Brain microvascular endothelial cell (primary cell): ENCODE results near the gene DOCK3.
"Not testable (repeated sequence)": the region's sequence is repeated elsewhere in the genome, so short reads cannot be mapped to it uniquely, and the experiment has no call there.

Source experiments
- DNase-seq: peaks from one replicate; pipeline ENCODE4 v3.0.0-alpha.2; 2020
- H3K27ac ChIP-seq: fragments of 250-450 bp; sonication (Bioruptor Pico); 2 replicates; pipeline ENCODE4 v1.5.1; 2020; ENCODE audit warnings: mild to moderate bottlenecking, moderate library complexity
- H3K27me3 ChIP-seq: fragments of 250-450 bp; sonication (Bioruptor Pico); replicated peaks from 2 replicates; pipeline ENCODE4 v1.5.1; 2020; ENCODE audit warnings: mild to moderate bottlenecking
- H3K36me3 ChIP-seq: fragments of 250-450 bp; sonication (Bioruptor Pico); replicated peaks from 2 replicates; pipeline ENCODE4 v1.5.1; 2020; ENCODE audit warnings: mild to moderate bottlenecking
- H3K4me3 ChIP-seq: 2 replicates; pipeline ENCODE4 v1.5.1; 2011; ENCODE audit warnings: low read depth, mild to moderate bottlenecking, control low read depth, low read length, moderate library complexity
- in situ Hi-C: cut with HindIII; loops from 2 replicates; pipeline ENCODE4 v1.10.0; 2017; ENCODE audit warnings: low sequenced_read_pairs, low pct_ligation_motif_present
- TF ChIP-seq, protein P1 (sequence below): IDR thresholded peaks from 2 replicates; pipeline ENCODE4 v1.5.1; 2011; ENCODE audit warnings: low read depth, mild to moderate bottlenecking, moderate library complexity, low read length, control low read depth, inconsistent platforms; ENCODE audit errors: missing control alignments

Gene DOCK3

DNA sequence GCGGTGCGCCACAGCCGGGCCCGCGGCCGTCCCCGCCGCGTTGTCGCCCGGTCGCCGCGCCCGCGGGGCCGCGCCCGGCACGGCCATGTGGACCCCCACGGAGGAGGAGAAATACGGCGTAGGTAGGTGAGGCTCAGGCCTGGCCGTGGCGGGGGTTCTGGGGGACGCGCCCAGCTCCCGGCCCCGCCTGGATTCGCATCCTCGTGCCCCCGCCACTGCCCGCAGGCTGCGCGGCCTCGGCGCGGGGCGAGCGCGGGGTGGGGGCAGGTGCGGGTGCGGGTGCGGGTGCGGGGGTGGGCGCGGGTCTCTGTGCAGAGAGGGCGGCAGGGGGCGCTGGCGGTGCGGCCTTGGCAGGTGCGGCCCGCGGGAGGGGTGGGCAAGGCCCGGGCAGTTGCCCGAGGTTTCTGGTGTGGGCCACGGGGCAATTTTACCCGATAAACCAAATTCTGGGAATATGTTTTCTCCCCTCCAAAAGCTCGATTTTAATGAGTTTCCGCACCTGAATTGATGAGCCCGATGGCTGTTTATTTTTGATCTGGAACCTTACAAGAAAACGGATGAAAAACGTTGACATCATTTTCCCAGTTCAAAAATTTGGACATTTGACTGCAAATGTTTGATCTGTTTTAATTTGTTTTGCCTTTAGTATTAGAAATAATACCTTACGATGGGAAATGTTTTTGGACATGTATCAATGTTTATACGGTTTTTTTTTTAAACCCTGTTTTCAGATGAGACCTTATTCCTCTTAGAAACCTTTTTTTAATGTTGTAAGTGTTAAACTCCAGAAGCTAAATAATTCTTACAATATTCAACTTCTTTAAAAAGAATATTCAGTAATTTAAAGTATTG, 678 bp downstream of the DOCK3 start:
- TF ChIP-seq, protein P1, sequence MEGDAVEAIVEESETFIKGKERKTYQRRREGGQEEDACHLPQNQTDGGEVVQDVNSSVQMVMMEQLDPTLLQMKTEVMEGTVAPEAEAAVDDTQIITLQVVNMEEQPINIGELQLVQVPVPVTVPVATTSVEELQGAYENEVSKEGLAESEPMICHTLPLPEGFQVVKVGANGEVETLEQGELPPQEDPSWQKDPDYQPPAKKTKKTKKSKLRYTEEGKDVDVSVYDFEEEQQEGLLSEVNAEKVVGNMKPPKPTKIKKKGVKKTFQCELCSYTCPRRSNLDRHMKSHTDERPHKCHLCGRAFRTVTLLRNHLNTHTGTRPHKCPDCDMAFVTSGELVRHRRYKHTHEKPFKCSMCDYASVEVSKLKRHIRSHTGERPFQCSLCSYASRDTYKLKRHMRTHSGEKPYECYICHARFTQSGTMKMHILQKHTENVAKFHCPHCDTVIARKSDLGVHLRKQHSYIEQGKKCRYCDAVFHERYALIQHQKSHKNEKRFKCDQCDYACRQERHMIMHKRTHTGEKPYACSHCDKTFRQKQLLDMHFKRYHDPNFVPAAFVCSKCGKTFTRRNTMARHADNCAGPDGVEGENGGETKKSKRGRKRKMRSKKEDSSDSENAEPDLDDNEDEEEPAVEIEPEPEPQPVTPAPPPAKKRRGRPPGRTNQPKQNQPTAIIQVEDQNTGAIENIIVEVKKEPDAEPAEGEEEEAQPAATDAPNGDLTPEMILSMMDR, result peak; percentile 10
- DNase-seq, result no peak
- in situ Hi-C loops, result no loop called here
- Histone ChIP-seq H3K4me3 (no peak overlapping the region), H3K36me3 (no peaks in the 10 kb centered on the region), H3K27me3 (peaks cover 49% of the 10 kb centered on the region), H3K27ac (no peak overlapping the region)

DNA sequence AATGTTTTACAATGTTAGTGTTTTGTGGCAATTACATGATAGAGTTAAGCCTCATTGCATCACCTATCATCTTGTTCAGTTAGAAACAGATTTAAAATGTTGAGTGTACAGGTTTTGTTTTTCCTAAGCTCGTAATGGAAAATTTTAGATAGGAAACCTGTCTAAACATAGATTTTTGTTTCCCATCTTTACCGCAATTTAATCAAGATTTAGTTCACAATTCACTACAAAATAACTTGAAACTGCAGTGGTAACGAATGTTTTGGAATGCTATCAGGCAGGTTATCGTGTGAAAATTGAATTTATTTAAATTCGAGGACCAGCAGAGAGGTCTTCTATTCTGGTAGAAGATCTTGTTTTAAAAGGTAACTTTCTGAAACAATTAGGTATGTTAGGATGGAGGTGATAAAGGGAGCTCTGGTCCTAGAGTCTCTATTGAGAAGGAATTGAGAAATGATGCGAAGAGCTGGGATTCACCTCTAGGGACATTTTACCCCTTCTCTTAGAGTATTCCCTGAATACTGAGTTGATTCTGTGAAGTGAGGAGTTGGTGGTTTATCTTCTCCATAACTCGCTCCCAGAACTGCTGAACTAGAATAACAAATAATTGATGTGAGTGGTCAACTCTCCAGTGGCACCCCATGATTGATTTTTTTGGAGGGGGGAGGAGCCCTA, 1.4 kb downstream of the DOCK3 start:
- in situ Hi-C loops, result no loop called here
- H3K4me3 ChIP-seq, result no peak overlapping the region
- no peaks in the 10 kb centered on the region for H3K36me3 ChIP-seq
- H3K27me3 ChIP-seq, result peaks cover 49% of the 10 kb centered on the region
- no peak overlapping the region for H3K27ac ChIP-seq
- TF ChIP-seq, protein P1, result no peak
- no peak for DNase-seq

DNA sequence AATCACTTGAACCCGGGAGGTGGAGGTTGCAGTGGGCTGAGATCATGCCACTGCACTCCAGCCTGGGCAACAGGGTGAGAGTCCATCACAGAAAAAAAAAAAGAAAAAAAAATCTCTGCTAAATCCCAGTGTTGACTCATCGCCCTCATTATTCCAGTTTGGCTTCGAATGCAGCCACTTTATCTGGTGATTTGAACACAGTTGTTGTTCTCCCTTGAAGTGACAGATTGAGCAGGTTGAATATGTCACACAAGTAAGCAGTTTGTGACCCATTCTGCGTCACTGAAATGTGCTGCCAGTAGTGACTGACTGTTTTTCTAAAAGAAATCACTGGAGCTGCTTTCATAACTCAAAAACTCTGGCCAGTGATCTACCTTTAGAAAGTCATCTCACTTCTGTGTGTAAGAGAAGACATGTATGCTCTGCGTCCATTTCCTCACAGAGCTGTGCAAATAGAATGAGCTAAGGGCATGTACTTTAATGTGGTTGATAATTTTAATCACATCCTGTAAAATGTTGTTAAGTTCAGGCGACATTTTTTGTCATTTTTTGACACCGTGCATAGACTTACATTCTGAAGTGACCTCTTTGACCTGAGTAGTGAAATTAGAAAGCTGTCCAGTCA, 12.5 kb downstream of the DOCK3 start:
- no peaks in the 10 kb centered on the region for H3K27me3 ChIP-seq
- H3K27ac ChIP-seq, result no peak overlapping the region
- TF ChIP-seq, protein P1, result no peak
- no peak for DNase-seq
- in situ Hi-C loops, result no loop called here
- no peaks in the 10 kb centered on the region for H3K36me3 ChIP-seq
- no peak overlapping the region for H3K4me3 ChIP-seq

DNA sequence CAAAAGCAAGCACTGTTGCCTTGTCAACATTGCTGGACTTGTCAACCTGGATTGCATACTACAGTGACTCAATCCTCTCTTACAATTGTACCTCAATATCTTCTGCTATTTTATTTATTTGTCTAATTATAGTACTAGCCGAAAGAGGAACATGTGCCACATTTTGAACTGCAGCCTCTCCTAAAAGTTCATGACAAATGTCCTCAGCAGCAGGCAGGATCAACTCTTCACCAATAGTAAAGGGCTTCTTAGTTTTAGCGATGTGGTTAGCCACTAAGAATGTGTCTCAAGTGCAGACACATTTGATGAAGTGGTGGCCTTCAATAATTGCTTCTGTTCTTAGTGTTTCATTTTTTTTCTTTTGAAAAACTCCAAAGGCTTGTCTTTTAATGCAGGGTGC, 13.2 kb downstream of the DOCK3 start:
- DNase-seq, result no peak
- Histone ChIP-seq H3K27me3 (no peaks in the 10 kb centered on the region), H3K27ac (no peak overlapping the region), H3K4me3 (no peak overlapping the region), H3K36me3 (no peaks in the 10 kb centered on the region)
- TF ChIP-seq, protein P1, result no peak
- in situ Hi-C loops, result no loop called here

DNA sequence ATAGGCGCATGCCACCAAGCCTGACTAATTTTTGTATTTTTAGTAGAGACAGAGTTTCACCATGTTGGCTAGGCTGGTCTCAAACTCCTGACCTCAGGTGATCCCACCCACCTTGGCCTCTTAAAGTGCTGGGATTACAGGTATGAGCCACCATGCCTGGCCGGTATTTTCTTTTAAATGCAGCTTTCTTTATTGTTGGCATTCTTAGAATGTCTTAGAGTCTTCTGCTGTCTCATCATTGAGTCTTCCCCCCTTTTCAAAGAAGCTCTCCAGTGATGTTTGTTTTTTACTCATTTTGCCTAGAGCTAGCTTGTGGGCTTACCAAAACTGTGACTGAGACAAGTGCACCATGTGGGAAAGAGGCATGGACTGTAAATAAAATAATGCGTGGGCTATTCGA, 13.9 kb downstream of the DOCK3 start:
- DNase-seq, H3K36me3 ChIP-seq, H3K27me3 ChIP-seq, H3K27ac ChIP-seq, in situ Hi-C loops, H3K4me3 ChIP-seq: not testable (repeated sequence)

DNA sequence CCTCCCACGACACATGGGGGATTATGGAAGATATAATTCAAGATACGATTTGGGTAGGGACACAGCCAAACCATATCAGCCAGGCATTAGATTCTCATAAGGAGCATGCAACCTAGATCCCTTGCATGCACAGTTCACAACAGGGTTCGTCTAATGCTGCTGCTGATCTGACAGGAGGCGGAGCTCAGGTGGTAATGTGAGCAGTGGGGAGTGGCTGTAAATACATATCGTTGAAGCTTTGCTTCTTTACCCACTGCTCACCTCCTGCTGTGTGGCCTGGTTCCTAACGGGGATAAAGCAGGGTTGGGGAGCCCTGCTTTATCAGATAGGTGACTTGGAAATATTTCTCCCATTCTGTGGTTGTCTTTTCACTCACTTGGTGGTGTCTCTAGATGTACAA, 14.8 kb downstream of the DOCK3 start:
- Histone ChIP-seq H3K27ac (no peak overlapping the region), H3K4me3 (no peak overlapping the region), H3K36me3 (no peaks in the 10 kb centered on the region), H3K27me3 (no peaks in the 10 kb centered on the region)
- TF ChIP-seq, protein P1, result no peak
- no peak for DNase-seq
- in situ Hi-C loops, result no loop called here
